GM19467 (cell line): ENCODE measurements around the gene CYBC1.
"Not testable (repeated sequence)": the region's sequence is repeated elsewhere in the genome, so short reads cannot be mapped to it uniquely, and the experiment has no call there.

Source experiments
- ATAC-seq: cut with Tn5 transposase; IDR thresholded peaks from one replicate; pipeline ENCODE4 v1.9.1; 2021; ENCODE audit warnings: mild to moderate bottlenecking, moderate library complexity; ENCODE audit not compliant: unreplicated experiment

CYBC1 gene

DNA sequence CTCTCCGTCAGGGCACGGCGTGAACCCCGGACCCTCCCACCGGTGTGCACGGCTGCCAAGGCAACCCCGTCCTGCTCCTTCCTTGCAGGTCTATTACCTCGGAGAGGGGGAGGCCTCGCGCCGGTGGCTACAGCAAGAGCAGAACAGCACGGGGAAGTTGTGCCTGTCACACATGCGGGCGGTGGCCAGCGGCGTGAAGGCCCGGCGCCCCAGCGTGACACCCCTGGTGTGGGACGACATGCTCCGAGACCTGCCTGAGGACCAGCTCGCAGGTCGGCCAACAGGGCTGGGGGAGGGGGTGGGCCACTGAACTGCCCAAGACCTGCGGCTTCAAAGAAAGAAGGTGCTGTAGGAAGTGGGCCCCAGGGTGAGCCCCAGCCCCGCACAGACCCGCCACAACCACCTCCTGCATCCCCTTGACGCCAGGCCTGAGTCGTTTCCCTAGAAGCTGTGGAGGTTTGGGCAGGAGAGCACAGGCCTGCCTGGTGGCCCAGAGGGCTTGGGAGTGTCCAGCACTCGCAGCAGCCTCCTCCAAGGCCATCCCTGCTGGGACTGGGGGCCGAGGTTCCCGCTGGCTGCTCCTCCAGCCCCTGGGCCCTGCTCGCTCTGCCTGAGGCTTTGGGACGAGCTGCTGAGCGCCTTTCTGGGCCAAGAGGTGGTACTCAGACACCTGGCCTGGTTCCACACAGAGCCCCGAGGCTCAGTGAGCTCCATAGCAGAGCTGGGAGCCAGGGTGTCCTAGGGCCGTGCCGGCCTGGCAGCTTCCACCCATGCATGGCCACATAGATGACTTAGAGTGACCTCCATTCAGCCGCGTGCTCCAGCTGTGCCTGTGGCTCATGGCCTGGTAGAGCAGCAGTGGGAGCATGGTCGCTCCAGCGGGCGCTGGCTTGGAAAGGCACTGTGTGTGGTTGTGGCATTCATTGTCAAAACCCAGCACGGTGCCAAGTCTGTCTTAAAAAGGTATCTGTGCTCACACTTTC is 14.7 kb downstream of the CYBC1 start:
- ATAC-seq, result no peak

DNA sequence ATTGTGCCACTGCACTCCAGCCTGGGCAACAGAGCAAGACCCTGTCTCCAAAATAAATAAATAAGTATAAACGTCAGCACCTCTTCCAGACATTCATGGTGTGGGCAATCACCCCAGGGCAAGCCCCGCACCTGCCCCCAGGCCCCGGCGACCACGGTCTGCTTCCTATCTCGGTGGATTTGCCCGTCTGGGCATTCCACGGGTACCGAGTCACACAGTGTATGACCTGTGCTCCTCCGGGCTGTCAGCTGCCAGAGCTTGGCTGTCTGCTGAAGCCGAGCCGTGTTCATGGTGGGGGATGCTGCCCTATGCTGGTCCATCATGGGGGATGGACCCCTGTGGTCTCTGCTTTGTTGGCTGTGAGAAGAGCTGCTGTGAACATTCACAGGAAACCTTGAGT is 15.4 kb downstream of the CYBC1 start:
- ATAC-seq, result no peak

DNA sequence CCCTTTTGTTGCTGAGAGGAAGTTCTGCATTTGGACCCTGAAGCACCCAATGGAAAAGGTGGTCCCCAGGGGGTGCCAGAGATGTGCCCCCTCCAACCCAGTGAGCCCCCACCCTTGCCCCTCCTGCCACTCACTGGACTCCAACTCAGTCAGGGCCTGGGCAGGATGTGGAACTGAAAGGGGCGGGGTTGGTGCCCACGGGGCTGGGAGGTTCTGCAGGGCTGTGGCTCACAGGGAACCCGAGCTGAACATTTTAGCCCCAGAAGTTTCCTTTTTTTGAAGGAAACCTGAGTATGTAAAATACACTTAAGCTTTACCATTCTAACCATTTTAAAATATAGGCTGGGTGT is 16.4 kb downstream of the CYBC1 start:
- ATAC-seq, result no peak

DNA sequence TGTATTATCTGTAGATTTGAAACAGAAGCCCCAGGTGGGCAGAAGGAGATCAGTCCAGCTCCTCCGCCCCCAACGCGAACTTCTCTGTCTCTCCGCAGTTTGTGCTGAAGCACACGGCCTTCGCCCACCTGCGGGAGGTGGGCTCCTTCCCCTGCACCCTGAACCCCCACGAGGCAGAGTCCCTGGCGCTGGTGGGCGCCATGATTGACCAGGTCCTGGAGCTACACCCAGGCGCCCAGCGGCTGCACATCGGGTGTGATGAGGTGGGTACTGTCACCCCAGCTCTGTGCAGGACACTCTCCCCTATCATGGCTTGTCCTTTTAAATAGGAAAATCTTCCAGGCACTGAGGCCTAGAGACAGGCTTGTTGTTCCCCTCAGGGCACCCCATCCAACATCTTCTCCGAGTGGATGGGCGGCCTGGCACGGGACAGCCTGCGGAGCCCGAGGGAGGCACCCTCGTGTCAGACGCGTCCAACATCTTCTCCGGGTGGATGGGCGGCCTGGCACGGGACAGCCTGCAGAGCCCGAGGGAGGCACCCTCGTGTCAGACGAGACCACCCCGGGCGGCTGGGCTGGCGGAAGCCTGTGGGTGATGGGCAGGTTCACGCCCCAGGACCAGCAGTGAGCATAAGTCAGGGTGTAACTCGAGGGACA is 16.9 kb downstream of the CYBC1 start:
- no peak for ATAC-seq

DNA sequence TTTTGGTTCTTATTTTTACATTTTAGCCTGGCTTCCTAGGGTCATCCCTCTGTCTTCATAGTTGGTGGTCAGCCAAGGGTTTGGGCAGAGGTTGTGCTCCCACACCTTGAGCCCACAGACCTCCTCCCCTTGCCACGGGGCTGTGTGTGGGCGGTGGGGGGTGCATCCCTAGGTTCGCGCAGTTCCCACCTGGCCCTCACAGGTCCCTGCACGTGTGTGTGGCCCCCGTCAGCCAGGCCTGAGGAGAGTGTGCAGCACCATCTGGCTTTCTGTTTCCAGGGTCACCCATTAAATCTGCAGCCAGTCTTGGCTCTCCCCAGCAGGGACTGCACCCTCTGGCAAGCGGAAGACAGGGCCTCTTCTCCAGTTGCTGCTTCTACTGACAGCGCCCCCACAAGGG is 18.5 kb downstream of the CYBC1 start:
- ATAC-seq, result no peak

DNA sequence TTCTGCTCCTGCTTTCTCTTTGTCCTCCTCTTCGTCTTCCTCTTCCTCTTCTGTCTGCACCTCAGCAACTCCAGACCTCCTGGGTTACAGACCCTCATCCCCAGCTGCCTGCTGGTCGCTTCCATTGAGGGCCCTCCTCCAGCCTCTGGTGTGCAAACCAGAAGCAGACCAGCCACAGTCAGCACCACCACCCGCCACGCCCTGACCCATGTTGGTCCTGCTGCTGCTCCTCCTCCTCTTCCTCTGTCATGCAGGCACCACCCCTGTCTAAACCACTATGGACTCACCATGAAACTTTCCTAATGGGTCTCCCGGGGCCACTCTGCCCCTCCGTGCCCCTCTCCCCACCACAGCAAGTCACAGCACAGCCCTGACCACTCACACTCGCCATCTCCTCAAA is 20.7 kb downstream of the CYBC1 start:
- no peak for ATAC-seq

DNA sequence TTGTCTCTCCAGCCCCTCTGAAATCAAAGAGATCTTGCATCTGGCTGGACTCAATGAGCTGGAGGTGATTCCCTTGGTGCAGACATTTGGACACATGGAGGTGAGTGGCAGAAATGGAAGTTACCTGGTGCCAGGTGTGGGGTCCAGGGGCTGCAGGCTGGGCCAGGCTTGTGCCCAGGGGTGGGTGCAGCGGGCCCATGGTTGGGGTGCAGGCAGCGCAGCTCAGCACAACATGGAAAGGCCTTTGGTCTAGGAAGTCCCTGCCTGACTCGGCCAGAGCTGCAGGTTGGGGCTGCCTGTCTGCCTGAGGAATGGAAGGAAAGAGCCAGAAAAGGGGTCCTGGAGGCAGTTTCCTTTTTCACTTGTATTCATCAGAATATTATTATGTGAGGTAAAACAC is 22.0 kb downstream of the CYBC1 start:
- no peak for ATAC-seq

DNA sequence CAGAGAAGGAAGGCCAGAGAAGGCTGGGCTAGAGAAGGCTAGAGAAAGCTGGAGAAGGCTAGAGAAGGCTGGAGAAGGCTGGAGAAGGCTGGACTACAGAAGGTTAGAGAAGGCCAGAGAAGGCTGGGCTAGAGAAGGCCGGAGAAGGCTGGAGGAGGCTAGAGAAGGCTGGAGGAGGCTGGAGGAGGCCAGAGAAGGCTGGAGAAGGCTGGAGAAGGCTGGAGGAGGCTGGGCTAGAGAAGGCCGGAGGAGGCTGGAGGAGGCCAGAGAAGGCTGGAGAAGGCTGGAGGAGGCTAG is 25.7 kb downstream of the CYBC1 start:
- ATAC-seq, result no peak

DNA sequence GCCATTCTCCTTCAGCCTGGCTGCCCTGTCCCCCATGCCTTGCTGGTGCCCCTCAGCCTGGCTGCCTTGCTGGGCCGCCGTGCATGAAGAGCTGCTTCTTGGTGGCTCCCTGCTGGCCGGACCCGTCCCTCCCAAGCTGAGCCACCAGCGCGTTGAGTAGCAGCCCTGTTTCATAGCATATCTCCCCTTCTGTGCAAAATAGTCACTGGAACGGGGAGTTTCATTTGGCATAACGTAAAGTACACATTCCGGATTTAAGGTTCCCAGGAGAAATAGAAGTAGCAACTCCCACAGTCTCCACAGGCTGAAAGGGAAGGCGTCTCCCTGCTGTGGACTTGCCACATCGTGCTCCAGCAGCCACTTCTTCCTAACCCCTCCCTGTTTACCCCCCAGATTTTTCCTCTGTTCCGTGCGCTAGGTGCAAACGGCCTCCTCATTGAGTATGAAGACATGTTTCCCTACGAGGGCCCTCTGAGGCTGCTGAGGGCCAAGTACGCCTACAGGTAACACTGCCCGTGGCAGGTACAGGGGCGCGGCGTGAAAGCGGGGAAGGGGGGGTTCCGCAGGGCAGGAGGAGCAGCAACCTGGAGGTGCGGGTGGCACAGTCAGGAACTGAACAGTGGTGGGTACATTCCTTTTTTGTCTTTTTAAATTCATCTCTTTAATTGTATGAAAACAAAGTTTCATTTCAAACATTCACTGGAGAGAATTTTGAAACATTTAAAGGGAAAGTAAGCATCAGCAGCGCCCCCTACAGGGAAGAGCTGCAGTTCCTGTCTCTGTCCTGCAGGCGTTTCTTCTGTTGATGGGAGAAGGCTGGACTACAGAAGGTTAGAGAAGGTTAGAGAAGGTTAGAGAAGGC is 26.3 kb downstream of the CYBC1 start:
- ATAC-seq, result no peak

DNA sequence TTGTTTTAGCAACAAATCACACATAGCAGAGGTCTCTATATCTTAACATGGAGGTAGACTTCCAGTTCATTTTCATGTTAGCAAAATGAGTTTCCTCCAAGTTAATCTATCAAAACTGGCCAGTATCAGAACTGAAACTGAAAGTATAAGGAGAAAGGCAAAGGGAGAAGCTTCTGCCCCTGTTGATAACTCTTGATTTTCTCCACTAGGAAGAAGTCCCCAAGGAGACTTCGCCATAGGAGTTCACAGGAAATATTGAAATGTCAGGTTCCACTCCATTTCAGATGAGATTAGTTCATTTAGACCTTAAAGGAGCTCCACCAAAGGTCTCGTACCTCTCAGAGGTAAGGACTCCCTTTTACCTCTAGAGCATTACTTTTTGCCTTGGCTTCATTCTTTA is 31.0 kb downstream of the CYBC1 start:
- ATAC-seq, result no peak

DNA sequence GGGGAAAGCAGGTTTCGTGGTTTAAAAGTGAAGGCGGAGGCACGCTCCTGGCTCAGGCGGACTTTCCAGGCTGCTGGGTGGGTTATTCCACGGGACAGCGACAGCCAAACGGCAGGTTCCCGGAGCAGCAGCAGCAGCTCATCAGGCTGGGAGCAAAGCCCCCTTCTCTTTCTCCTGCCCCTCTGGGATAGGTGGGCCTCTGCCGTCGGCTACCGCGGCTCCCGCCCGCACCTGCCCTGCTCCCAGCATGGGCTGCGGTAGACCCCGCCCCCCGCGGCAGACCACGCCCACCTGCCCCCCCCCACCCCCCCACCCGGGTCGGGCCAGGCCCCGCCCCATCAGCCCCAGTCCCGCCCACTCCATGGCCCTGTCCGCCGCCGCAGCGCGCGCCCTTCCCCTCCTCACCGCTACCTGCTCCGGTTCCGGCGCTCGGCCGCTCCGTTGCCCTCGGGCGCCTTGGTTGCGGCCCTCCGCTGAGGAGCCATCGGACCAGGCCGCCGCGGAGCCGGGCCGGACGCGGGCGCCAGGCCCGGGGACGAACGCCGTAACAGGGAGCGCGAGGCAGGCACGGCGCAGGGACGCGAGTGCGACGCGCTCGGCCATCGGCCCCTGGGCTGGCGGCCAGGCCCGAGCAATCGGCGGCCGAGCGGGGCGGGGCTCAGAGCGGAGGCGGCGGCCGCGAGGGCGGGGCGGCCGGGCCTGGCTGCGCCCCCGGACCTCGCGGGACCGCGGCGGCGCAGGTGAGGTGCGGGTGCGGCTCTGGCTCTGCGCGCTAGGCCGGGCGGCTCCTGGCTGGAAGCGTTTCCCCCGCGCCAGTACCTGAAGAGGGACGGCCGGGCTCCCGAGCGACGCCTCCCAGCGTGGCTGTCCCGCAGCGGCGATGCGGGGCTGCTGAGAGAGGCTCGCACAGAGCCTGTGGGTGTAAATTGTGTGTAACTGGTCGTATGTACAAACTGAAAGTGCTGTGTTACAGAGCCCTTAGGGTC is 32.3 kb downstream of the CYBC1 start, which contains the start of the genes HEXD and OGFOD3:
HEXD (plus strand) TSS at position 347 of the 986 bp plus-strand sequence. CDS start 1,453 bp downstream, outside the sequence.
OGFOD3 (minus strand) TSS at position 586 of the 986 bp plus-strand sequence; CDS start at position 485, 101 bp downstream.
- ATAC-seq, result peak; percentile 84

DNA sequence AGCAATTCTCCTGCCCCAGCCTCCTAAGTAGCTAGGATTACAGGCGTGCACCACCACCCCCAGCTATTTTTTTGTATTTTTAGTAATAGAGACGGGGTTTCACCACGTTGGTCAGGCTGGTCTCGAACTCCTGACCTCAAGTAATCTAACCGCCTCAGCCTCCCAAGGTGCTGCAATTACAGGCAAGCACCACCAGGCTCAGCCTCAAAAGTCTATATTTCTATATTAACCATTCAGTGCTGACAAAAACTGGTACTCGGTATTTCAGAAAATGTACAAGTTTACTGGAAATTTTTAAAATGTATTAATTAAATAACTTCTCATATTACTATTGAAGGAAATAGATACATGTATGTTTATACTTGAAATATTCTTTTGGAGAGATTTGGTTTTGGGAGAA is 33.8 kb downstream of the CYBC1 start:
- ATAC-seq, result no peak

DNA sequence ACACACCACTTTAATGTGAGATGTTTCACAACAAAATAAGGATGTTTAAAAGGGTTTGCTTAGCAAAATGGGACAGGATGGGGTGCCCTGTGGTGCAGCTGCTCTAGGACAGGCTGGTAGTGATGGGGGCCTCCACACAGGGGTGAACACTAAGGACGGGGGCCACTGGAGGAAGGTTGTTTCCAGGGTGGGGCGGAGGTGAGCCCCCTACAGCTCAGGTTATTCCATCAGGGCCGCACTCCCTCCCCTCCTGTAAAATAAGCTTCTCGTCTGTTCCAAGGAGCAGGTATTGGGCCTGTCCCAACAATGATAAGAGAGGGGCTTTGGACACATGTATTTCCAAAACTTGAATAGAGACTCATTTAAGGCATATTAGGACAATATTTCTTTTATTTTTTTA is 34.3 kb downstream of the CYBC1 start:
- ATAC-seq, result no peak

DNA sequence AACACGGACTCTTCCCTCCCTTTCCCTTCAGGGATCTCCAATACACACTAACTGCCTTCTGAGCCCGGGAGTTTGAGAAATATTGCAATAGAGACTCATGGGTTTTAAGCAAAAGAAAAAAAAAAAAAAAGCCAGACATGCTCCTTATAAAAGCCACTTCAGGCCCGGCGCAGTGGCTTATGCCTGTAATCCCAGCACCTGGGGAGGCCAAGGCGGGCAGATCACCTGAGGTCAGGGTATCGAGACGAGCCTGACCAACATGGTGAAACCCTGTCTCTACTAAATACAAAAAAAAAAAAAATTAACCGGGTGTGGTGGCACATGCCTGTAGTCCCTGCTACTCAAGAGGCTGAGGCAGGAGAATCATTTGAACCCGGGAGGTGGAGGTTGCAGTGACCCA is 34.8 kb downstream of the CYBC1 start:
- no peak for ATAC-seq

DNA sequence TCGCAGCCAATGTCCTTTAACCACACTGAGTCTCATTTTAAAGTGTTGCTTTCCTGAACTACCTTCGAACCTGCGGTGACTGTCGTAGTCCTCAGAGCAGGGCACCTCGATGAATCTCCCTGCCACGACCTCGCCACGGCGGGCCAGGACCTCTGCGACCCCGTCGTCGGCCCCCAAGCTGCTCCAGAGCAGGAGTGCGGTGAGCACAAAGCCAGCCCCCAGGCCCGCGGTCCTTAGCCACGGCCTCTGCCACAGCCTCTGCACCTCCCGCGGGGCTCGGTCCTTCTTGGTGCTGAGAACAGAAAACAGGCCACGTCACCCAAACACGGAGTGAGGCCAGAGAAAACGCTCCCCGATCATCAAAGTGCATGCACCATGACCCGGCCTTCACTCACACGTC is 35.2 kb downstream of the CYBC1 start:
- no peak for ATAC-seq

DNA sequence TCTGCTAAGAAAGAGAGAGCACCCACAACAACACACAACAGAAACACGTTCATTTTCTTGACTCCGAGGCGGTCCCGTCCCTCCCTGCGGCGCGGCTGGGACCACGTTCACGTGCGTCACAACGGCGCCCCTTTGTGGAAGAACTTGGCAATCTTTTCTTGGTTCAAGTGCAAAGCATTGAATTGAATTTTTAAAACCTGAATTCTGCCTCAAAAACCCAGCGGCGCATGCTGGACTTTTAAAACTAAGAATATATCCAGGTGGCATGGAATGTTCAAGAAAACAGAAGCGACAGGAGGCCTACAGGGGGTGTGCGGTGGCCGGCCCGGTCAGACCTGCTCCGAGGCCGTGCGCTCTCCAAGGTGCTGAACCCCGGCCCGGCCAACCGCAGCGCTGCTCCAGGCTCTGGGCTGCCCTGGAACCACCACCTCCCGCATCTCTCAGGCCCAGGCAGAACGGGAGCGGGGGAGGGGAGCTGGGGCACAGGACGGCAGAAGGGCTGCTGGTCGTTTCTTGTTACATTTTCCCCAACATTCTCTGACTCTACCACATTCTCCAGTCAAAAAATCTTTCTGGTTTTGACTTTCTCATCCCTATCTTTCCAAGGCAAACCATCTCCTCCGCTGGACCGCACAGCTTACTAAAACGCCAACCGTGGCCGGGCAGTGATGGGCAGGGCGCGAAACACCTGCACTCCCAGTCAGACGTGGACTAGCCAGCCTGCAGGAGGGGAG is 35.8 kb downstream of the CYBC1 start:
- ATAC-seq, result no peak

DNA sequence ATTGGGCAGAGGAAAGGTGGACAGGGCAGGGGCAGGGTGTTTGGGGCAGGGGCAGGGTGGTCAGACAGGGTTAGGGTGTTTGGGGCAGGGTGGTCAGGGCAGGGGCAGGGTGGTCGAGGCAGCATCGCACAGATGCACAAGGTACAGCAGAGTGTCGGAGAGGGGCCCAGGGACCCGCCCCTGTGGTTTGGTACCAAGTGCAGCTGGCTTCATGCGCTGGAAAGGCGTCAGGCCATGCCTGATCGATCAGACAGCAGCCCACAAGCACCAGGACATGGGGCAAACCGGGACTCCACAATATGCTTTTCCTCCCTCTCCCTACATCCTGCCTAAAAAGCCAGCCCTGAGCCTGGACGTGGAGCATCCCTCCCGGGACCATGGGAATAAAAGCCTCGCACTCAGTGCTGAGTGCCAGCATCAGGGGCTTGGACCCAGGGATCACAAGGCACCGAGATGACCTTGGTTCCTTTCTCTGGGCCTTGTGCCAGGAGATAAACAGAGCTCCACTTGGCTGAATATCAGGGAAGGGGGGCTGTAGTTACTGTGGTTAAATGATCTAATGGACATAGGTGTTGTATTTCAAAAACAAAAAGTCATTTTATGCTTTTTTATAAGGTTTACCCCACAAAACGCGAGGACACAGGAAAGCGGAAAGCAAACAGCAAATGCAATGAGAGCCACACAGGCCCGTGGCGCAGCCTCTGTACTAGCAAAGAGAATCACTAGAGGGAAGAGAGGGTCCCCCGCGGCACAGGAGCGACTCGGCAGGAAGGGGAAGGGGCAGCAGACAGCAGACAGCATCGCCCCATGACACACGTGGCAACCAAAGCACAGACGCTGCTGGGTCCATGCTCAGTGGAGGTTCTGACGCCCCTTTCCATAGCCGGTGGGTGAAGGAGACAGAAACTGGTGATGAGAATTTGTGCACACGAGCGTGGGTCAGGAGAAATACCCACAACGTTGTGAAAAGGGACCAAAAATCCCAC is 37.7 kb downstream of the CYBC1 start:
- ATAC-seq, result no peak

DNA sequence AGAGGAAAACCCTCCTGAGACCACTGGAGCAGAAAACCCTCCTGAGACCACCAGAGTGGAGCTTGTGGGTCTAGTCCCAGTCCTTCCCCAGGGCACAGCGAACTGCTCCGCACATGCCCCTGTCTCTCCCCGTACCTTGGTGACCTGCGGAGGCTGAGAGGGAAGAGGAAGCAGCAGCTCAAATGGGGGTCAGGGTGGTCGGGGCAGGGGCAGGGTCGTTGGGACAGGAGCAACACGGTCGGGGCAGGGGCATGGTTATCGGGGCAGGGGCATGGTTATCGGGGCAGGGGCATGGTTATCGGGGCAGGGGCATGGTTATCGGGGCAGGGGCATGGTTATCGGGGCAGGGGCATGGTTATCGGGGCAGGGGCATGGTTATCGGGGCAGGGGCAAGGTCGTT is 38.5 kb downstream of the CYBC1 start:
- not testable (repeated sequence) for ATAC-seq
